Fibroblast of pulmonary artery (primary cell): ENCODE results near the gene EYS.

Source experiments
- DNase-seq: peaks from one replicate; pipeline ENCODE4 v3.0.0-alpha.2; 2010; ENCODE audit warnings: low read depth
- H3K4me3 ChIP-seq: replicated peaks from 2 replicates; pipeline ENCODE4 v1.5.1; 2011; ENCODE audit warnings: low read depth, mild to moderate bottlenecking, control low read depth, low read length, moderate library complexity
- TF ChIP-seq, protein P1 (sequence below): IDR thresholded peaks from 2 replicates; pipeline ENCODE4 v1.5.1; 2011; ENCODE audit warnings: mild to moderate bottlenecking, control low read depth, low read length, inconsistent platforms; ENCODE audit errors: missing control alignments

The EYS gene

DNA sequence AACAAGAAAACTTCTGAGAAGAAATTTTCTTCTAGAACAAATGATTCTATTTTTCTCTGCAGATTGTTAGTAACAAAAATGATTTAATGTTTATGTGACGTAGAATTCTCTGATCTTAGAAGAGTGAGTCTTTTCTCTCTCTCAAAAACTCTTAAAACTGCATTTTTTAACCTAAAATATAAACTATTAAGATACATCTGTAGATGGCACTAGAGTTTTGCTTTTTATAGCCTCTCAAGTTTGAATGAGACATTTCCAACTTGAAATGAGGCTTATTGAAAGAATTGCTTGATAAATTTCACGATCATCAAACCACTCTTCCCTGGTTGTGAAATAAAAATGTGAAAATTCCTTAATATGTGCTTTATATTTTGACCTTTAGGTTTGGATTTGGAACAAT lies 2017.6 kb downstream of the EYS start:
- TF ChIP-seq, protein P1, sequence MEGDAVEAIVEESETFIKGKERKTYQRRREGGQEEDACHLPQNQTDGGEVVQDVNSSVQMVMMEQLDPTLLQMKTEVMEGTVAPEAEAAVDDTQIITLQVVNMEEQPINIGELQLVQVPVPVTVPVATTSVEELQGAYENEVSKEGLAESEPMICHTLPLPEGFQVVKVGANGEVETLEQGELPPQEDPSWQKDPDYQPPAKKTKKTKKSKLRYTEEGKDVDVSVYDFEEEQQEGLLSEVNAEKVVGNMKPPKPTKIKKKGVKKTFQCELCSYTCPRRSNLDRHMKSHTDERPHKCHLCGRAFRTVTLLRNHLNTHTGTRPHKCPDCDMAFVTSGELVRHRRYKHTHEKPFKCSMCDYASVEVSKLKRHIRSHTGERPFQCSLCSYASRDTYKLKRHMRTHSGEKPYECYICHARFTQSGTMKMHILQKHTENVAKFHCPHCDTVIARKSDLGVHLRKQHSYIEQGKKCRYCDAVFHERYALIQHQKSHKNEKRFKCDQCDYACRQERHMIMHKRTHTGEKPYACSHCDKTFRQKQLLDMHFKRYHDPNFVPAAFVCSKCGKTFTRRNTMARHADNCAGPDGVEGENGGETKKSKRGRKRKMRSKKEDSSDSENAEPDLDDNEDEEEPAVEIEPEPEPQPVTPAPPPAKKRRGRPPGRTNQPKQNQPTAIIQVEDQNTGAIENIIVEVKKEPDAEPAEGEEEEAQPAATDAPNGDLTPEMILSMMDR, result no peak

DNA sequence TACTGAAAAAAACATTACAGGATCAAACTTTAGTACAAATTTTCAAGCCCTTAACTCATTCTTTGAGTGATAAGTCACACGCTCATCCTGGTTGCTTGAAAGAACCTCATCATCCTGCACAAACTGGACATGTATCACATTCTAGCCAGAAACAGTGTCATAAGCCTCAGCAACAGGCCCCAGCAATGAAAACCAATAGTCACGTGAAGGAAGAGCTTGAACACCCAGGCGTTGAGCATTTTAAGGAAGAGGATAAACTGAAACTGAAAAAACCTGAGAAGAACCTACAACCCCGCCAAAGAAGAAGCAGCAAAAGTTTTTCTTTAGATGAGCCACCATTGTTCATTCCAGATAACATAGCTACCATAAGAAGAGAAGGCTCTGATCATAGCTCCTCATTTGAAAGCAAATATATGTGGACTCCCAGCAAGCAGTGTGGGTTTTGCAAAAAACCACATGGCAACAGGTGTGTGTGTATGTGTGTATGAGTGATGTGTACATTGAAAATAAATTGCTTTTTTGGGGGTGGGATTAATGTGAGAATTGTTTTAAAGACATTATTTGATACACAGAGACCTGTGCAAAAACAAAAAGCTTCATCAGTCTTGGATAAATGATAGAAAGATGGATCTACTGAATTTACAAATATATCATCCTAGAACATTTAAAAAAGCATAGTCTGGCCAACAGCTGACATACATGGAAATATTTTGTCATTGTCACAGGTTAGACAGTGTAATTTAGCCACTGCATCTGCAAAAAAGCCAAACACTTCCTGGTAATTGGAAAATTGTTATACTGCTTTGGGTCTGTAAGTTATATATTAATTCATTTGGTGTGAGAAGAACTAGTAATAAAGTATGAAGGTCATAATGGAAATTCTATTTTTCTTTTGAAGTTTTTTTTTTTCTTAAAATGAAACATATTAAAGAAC lies 2021.3 kb downstream of the EYS start:
- TF ChIP-seq, protein P1, result no peak
- no peak overlapping the region for H3K4me3 ChIP-seq
- DNase-seq, result no peak

More for the DNA sequence above, 2017.6 kb downstream of the EYS start:
- no peak overlapping the region for H3K4me3 ChIP-seq
- DNase-seq, result peak; percentile 7

DNA sequence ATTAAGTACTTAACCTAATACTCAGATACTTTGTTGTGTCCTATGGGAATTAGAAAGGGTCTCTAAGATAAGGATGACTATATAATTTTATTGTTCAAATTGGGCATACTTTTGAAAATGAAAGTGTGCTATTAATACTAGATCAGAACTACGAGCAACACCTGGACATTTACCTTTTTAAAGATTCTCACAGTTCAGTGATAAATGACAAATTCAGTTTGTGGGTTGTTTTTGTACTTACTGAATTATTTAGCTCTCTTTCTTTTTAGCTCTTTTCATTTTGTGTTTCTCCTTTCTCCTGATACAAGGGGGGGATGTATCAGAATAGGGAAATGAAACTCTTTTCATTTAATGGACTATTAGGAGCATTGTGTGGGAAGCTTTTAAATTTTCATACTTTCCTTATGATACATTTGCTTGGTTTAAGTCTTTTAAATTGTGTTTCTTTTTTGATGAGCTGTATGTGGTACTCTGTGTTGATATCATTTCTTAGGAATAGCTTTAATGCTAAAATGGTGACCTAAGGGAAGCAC lies 2023.9 kb downstream of the EYS start:
- DNase-seq, result no peak
- H3K4me3 ChIP-seq, result no peak overlapping the region
- TF ChIP-seq, protein P1, result no peak

DNA sequence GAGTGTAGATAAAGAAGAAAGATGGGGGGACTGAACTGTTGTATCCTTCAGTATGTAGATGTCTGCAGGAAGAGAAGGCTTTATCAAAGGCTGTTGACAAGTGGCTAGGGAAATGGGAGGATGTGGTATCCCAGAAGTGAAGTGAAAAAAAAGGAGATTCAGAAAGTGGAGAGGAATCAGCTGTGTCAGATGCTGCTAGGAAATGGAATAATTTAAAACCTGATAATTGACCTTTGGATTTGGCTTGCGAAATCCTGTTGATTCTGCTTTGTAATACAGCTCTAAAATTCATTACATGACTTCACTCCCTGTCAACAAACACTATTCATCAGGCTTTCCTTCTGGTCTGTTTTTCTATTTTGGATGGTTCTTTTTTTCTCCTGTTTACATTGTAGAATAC lies 2029.7 kb downstream of the EYS start:
- no peak overlapping the region for H3K4me3 ChIP-seq
- TF ChIP-seq, protein P1, result no peak
- DNase-seq, result peak; percentile 26

DNA sequence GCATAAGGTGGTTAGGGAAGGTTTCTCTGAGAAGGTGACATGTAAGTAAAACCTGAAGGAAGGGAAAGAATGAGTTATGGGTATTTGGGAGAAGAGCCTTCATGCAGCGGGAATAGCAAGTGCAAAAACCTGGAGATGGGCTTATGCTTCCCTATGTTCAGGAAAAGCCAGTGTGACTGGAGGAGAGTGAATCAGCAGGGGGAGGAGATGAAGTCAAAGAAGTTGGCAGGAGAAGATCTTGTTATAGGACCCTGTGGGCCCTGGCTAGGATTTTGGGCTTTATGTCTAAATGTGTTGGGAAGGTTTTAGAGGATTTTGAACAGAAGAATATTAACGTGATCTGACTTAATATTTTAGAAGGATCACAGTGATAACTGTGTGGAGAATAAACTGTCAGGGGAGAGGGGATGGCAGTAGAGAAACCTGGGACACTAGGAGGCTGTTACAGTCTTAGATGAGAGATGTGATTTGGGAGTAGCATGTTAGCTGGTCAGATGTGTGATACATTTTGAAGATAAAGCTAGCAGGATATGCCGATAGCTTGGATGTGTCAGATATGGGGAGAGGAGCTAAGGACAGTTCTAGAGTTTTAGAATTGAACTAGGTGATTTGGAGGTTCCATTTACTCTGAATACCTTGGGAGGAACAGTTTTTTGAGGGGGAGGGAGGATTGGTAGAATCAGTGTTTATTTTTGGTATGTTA lies 2030.5 kb downstream of the EYS start:
- H3K4me3 ChIP-seq, result no peak overlapping the region
- DNase-seq, result peak; percentile 30
- TF ChIP-seq, protein P1, result no peak

DNA sequence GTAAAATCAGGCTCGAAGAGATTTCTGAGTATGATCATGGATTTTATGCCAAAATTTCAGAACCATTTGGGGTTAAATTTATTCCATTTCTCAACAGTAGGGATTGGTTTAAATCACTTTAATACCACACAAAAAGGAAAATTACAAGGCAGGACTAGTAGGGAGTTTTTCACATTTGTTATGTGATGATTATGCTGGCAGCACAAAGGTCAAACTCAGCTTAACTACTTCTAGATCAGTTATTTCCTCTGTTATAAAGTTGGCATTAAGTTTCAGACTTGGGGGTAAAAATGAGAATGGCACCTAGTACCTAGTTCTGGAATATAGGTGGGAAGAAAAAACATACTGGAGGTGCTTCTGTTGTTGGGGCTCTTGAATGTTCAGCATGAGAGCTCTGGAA lies 2031.9 kb downstream of the EYS start:
- TF ChIP-seq, protein P1, result no peak
- DNase-seq, result no peak
- H3K4me3 ChIP-seq, result no peak overlapping the region
